ENCODE measurements around the gene SMYD3. TPM values are rescaled to one million over a fixed set of nuclear protein-coding genes. Genes with fewer than 3 reads are reported as not detected.

SMYD3 gene
- total and polyA plus RNA-seq, 10 of the 15 experiments (the other 5 are each of a cell fraction or from before 2014, with no cell fraction given) = 18.3 to 54.0 (median 24.8) TPM

DNA sequence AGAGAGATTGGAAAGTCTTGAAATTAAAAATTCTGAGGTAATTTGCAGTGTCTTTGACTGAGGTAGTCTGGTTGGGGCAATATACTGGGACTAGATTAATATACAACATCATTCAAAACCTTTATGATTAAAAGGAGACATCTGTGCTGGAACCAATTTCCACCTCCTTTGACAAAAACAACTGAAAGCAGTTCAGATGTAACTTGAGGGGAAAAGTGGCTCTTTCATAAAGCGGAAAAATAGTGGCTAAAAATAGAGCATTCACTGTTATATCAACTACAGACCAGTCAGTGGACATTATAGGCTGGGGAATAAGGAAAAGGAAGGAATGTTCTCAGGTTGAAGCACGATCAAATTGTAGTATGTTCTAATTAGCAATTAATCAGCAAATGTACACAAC lies 635.9 kb downstream of the SMYD3 start:
- H2AFZ ChIP-seq (ENCODE audit: control insufficient read depth, low read depth, low read length) = no peak overlapping the region
- H3K9me3 ChIP-seq (replicated peaks; ENCODE audit: control insufficient read depth, insufficient read depth, low read length) = no peaks in the 10 kb centered on the region
- no peak overlapping the region for H3K4me2 ChIP-seq (ENCODE audit: control insufficient read depth, insufficient read depth)
- 96% methylated on average over 2 of the region's 2 CpGs for WGBS (ENCODE audit: insufficient coverage, insufficient replicate concordance, low lambda C conversion rate, missing lambda C conversion rate)
- no peaks in the 10 kb centered on the region for H3K36me3 ChIP-seq (ENCODE audit: control insufficient read depth in 2 of 2, insufficient read depth in 2 of 2, low read length in 1 of 2)
- CTCF ChIA-PET = interaction anchor here (1.5 kb wide), 1 partner anchor 21 kb away, joined by 4 read pairs; no protein-coding TSS in a partner anchor
- no peaks in the 10 kb centered on the region for H3K79me2 ChIP-seq (ENCODE audit: control insufficient read depth, insufficient read depth, low read length)
- no peak for TF ChIP-seq JUND (IDR thresholded peaks at IDR 0.05; ENCODE audit: low read depth, low read length)
- TF ChIP-seq EED (IDR thresholded peaks at IDR 0.05; ENCODE audit: low read depth) = no peak
- H3K9ac ChIP-seq (ENCODE audit: control insufficient read depth, insufficient read depth, low read length) = no peak overlapping the region
- no peaks in the 10 kb centered on the region for H4K20me1 ChIP-seq (ENCODE audit: control insufficient read depth, insufficient read depth)
- no peak for FAIRE-seq
- H3K4me1 ChIP-seq (ENCODE audit: control insufficient read depth, insufficient read depth, low read length) = no peaks in the 10 kb centered on the region
- RAD21 ChIA-PET (ENCODE audit: unreplicated experiment) = no interaction called here
- no peaks in the 10 kb centered on the region for H3K27me3 ChIP-seq (replicated peaks in 1 of 2; ENCODE audit: control insufficient read depth in 2 of 2, insufficient read depth in 2 of 2, low read length in 1 of 2)
- DNase-seq (ENCODE audit: low read depth, low spot score) = no peak
- in situ Hi-C loops (cut with MboI) = no loop called here
- intact Hi-C loops (cut with micrococcal nuclease; ENCODE audit: unreplicated experiment) = no loop called here
- no peak for ATAC-seq
- POLR2A ChIA-PET = no interaction called here
- no TSS peak for BruUV-seq (replicated peaks)
- SMC1A ChIA-PET (ENCODE audit: uncharacterized antibody, unreplicated experiment) = no interaction called here
- H3K27ac ChIP-seq (ENCODE audit: control insufficient read depth, insufficient read depth) = no peak overlapping the region
- H3K4me3 ChIP-seq = no peak overlapping the region

DNA sequence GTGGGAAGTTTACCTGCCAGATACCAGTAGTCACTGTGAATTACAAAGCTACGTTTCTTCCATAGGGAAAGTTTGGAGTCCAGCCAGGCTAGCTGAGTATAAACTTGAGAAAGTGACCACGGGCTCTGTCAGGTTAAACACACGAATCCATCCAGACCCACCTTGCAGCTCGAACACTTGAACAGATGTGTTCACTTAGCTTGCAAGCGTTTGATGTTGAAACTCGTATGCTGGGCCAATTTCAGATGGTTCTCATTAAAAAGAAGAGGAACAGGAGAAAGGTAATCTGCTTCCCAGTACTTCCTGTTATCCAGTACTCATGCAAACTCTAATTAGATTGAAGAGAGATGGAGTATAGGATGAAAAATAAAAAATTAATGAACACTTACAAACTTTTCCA lies 636.4 kb downstream of the SMYD3 start:
- intact Hi-C loops (cut with micrococcal nuclease; ENCODE audit: unreplicated experiment) (no loop called here), in situ Hi-C loops (cut with MboI) (no loop called here)
- SMC1A ChIA-PET (ENCODE audit: uncharacterized antibody, unreplicated experiment) = no interaction called here
- BruUV-seq (replicated peaks) = no TSS peak
- Histone ChIP-seq H3K27me3 (replicated peaks in 1 of 2; ENCODE audit: control insufficient read depth in 2 of 2, insufficient read depth in 2 of 2, low read length in 1 of 2) (no peaks in the 10 kb centered on the region), H3K4me1 (ENCODE audit: control insufficient read depth, insufficient read depth, low read length) (no peaks in the 10 kb centered on the region), H3K9me3 (replicated peaks; ENCODE audit: control insufficient read depth, insufficient read depth, low read length) (no peaks in the 10 kb centered on the region), H3K36me3 (ENCODE audit: control insufficient read depth in 2 of 2, insufficient read depth in 2 of 2, low read length in 1 of 2) (no peaks in the 10 kb centered on the region), H4K20me1 (ENCODE audit: control insufficient read depth, insufficient read depth) (no peaks in the 10 kb centered on the region), H2AFZ (ENCODE audit: control insufficient read depth, low read depth, low read length) (no peak overlapping the region), H3K4me2 (ENCODE audit: control insufficient read depth, insufficient read depth) (no peak overlapping the region), H3K27ac (ENCODE audit: control insufficient read depth, insufficient read depth) (no peak overlapping the region), H3K79me2 (ENCODE audit: control insufficient read depth, insufficient read depth, low read length) (no peaks in the 10 kb centered on the region), H3K9ac (ENCODE audit: control insufficient read depth, insufficient read depth, low read length) (no peak overlapping the region), H3K4me3 (no peak overlapping the region)
- RAD21 ChIA-PET (ENCODE audit: unreplicated experiment) = no interaction called here
- ATAC-seq = no peak
- WGBS (ENCODE audit: insufficient coverage, insufficient replicate concordance, low lambda C conversion rate, missing lambda C conversion rate) = 92% methylated on average over 6 of the region's 6 CpGs
- POLR2A ChIA-PET = no interaction called here
- CTCF ChIA-PET = interaction anchor here (1.5 to 2.4 kb wide), 2 partner anchors 12 to 21 kb away, joined by 4 to 9 read pairs; no protein-coding TSS in a partner anchor
- DNase-seq (ENCODE audit: low read depth, low spot score) = no peak
- FAIRE-seq = no peak
- TF ChIP-seq, protein P1, sequence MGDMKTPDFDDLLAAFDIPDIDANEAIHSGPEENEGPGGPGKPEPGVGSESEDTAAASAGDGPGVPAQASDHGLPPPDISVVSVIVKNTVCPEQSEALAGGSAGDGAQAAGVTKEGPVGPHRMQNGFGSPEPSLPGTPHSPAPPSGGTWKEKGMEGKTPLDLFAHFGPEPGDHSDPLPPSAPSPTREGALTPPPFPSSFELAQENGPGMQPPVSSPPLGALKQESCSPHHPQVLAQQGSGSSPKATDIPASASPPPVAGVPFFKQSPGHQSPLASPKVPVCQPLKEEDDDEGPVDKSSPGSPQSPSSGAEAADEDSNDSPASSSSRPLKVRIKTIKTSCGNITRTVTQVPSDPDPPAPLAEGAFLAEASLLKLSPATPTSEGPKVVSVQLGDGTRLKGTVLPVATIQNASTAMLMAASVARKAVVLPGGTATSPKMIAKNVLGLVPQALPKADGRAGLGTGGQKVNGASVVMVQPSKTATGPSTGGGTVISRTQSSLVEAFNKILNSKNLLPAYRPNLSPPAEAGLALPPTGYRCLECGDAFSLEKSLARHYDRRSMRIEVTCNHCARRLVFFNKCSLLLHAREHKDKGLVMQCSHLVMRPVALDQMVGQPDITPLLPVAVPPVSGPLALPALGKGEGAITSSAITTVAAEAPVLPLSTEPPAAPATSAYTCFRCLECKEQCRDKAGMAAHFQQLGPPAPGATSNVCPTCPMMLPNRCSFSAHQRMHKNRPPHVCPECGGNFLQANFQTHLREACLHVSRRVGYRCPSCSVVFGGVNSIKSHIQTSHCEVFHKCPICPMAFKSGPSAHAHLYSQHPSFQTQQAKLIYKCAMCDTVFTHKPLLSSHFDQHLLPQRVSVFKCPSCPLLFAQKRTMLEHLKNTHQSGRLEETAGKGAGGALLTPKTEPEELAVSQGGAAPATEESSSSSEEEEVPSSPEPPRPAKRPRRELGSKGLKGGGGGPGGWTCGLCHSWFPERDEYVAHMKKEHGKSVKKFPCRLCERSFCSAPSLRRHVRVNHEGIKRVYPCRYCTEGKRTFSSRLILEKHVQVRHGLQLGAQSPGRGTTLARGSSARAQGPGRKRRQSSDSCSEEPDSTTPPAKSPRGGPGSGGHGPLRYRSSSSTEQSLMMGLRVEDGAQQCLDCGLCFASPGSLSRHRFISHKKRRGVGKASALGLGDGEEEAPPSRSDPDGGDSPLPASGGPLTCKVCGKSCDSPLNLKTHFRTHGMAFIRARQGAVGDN (IDR thresholded peaks at IDR 0.05) = no peak
- TF ChIP-seq POLR2AphosphoS5 (IDR thresholded peaks at IDR 0.05; ENCODE audit: low read length) (no peak), NFXL1 (IDR thresholded peaks at IDR 0.05; ENCODE audit: borderline replicate concordance) (no peak), IRF4 (IDR thresholded peaks at IDR 0.05; ENCODE audit: low read depth, low read length) (no peak), SMARCA5 (IDR thresholded peaks at IDR 0.05) (no peak)
- TF ChIP-seq, protein P2, sequence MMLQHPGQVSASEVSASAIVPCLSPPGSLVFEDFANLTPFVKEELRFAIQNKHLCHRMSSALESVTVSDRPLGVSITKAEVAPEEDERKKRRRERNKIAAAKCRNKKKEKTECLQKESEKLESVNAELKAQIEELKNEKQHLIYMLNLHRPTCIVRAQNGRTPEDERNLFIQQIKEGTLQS (IDR thresholded peaks at IDR 0.05; ENCODE audit: borderline replicate concordance, extremely low read depth, low read depth, low read length) = no peak
- TF ChIP-seq, protein P3, sequence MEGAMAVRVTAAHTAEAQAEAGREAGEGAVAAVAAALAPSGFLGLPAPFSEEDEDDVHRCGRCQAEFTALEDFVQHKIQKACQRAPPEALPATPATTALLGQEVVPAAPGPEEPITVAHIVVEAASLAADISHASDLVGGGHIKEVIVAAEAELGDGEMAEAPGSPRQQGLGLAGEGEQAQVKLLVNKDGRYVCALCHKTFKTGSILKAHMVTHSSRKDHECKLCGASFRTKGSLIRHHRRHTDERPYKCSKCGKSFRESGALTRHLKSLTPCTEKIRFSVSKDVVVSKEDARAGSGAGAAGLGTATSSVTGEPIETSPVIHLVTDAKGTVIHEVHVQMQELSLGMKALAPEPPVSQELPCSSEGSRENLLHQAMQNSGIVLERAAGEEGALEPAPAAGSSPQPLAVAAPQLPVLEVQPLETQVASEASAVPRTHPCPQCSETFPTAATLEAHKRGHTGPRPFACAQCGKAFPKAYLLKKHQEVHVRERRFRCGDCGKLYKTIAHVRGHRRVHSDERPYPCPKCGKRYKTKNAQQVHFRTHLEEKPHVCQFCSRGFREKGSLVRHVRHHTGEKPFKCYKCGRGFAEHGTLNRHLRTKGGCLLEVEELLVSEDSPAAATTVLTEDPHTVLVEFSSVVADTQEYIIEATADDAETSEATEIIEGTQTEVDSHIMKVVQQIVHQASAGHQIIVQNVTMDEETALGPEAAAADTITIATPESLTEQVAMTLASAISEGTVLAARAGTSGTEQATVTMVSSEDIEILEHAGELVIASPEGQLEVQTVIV (IDR thresholded peaks at IDR 0.05; ENCODE audit: borderline replicate concordance, partially characterized antibody) = no peak
